Activated naive CD8-positive, alpha-beta T cell treated with anti-CD3 and anti-CD28 coated beads, Interleukin-2, amount 50 U/mL, for 16 hours (primary cell): ENCODE measurements around the gene MCF2L2.

Experiments used
- DNase-seq: peaks from one replicate; pipeline ENCODE4 v3.0.0-alpha.2; 2020; ENCODE audit warnings: low read depth, low spot score

The MCF2L2 gene

GRCh38 chr3:183327343-183327742 lies 101.1 kb downstream of the MCF2L2 start:
- no peak for DNase-seq

GRCh38 chr3:183324083-183324482 lies 104.3 kb downstream of the MCF2L2 start:
- no peak for DNase-seq

GRCh38 chr3:183319371-183319770 lies 109.0 kb downstream of the MCF2L2 start:
- DNase-seq: no peak

- no peak for DNase-seq
Measured at GRCh38 chr3:183318877-183319276, 109.5 kb downstream of the MCF2L2 start.

- no peak for DNase-seq
Measured at GRCh38 chr3:183317886-183318865, 110.2 kb downstream of the MCF2L2 start.

GRCh38 chr3:183317271-183317670 lies 111.1 kb downstream of the MCF2L2 start:
- DNase-seq: no peak

- no peak for DNase-seq
Measured at GRCh38 chr3:183315739-183316138, 112.7 kb downstream of the MCF2L2 start.

- DNase-seq: no peak
Measured at GRCh38 chr3:183313764-183314163, 114.7 kb downstream of the MCF2L2 start.

GRCh38 chr3:183313351-183313750 lies 115.1 kb downstream of the MCF2L2 start:
- DNase-seq: no peak

- DNase-seq: no peak
Measured at GRCh38 chr3:183312433-183312832, 116.0 kb downstream of the MCF2L2 start.

- DNase-seq: no peak
Measured at GRCh38 chr3:183310936-183311335, 117.5 kb downstream of the MCF2L2 start.

- no peak for DNase-seq
Measured at GRCh38 chr3:183309276-183309675, 119.1 kb downstream of the MCF2L2 start.

- DNase-seq: no peak
Measured at GRCh38 chr3:183308751-183309150, 119.7 kb downstream of the MCF2L2 start.

GRCh38 chr3:183307749-183308148 lies 120.7 kb downstream of the MCF2L2 start:
- no peak for DNase-seq

- no peak for DNase-seq
Measured at GRCh38 chr3:183306798-183307671, 121.4 kb downstream of the MCF2L2 start.

- DNase-seq: no peak
Measured at GRCh38 chr3:183303690-183304089, 124.7 kb downstream of the MCF2L2 start.

- no peak for DNase-seq
Measured at GRCh38 chr3:183301937-183302580, 126.4 kb downstream of the MCF2L2 start.

GRCh38 chr3:183300996-183301562 lies 127.3 kb downstream of the MCF2L2 start:
- no peak for DNase-seq

- no peak for DNase-seq
Measured at GRCh38 chr3:183299976-183300375, 128.4 kb downstream of the MCF2L2 start.

GRCh38 chr3:183298701-183299153 lies 129.7 kb downstream of the MCF2L2 start:
- no peak for DNase-seq

- no peak for DNase-seq
Measured at GRCh38 chr3:183296944-183297343, 131.5 kb downstream of the MCF2L2 start.
